ENCODE data around the gene HORMAD2. TPM values are rescaled to one million over a fixed set of nuclear protein-coding genes. Genes with fewer than 3 reads are reported as not detected.

HORMAD2 gene
- total RNA-seq, 1 experiment from 2014 or later, result not detected

- CTCF ChIA-PET, result interaction anchor here (1.3 kb wide), 1 partner anchor 83 kb away, joined by 3 read pairs; no protein-coding TSS in a partner anchor
- POLR2A ChIA-PET, result no interaction called here
These were observed 124.5 kb downstream of the HORMAD2 start for GRCh38 chr22:30204742-30205111.

More at GRCh38 chr22:30204742-30205111, 124.5 kb downstream of the HORMAD2 start:
- no peaks in the 10 kb centered on the region for H3K9me3 Mint-ChIP-seq
- DNase-seq (ENCODE audit: low spot score) (no peak), ATAC-seq (no peak)
- TF ChIP-seq ZNF317 (CRISPR knock-in tag; IDR thresholded peaks at IDR 0.05; ENCODE audit: borderline replicate concordance, low read depth), result no peak
- TF ChIP-seq E2F5 (CRISPR knock-in tag; IDR thresholded peaks at IDR 0.05), result no peak
- TF ChIP-seq NR2C2 (CRISPR knock-in tag; IDR thresholded peaks at IDR 0.05), result no peak
- TF ChIP-seq ZNF281 (CRISPR knock-in tag; IDR thresholded peaks at IDR 0.05), result no peak
- no peak for TF ChIP-seq TCF7 (CRISPR knock-in tag; IDR thresholded peaks at IDR 0.05; ENCODE audit: low read depth)
- TF ChIP-seq ZNF121 (CRISPR knock-in tag; IDR thresholded peaks at IDR 0.05), result no peak
- no peak for TF ChIP-seq CTCF (IDR thresholded peaks at IDR 0.05)
- TF ChIP-seq TEAD1 (CRISPR knock-in tag; IDR thresholded peaks at IDR 0.05), result no peak
- no peak for TF ChIP-seq TEAD4 (CRISPR knock-in tag; IDR thresholded peaks at IDR 0.05)
- no peak for TF ChIP-seq ZNF263 (CRISPR knock-in tag; IDR thresholded peaks at IDR 0.05; ENCODE audit: low read depth)
- no peak for TF ChIP-seq AR (CRISPR knock-in tag; IDR thresholded peaks at IDR 0.05)
- no peak for TF ChIP-seq JAZF1 (CRISPR knock-in tag; IDR thresholded peaks at IDR 0.05)
- TF ChIP-seq CREM (CRISPR knock-in tag; IDR thresholded peaks at IDR 0.05), result no peak
- H3K4me3 Mint-ChIP-seq, result no peak overlapping the region
- no peaks in the 10 kb centered on the region for H3K27me3 Mint-ChIP-seq (ENCODE audit: low read depth)
- peaks cover 10% of the 10 kb centered on the region for H3K4me1 Mint-ChIP-seq
- H3K36me3 Mint-ChIP-seq, result no peaks in the 10 kb centered on the region
- no peak overlapping the region for H3K27ac Mint-ChIP-seq
